Calu3 (cell line): ENCODE results near the gene UCP2. TPM values are rescaled to one million over a fixed set of nuclear protein-coding genes. Genes with fewer than 3 reads are reported as not detected.

Experiments used
- BruUV-seq: library from RNA; stranded (reverse); fragments of 400-500 nt; replicated peaks from 2 replicates; lab custom pipeline; 2021; lab: Mats Ljungman, UMichigan
- CTCF ChIA-PET: fragments of 300-600 bp; sonication (Branson Sonifier 250); formaldehyde crosslinking; loops from one replicate; lab custom pipeline; 2022; ENCODE audit warnings: antibody characterized with exemption; lab: Charles Lee
- DNase-seq: peaks from one replicate; pipeline ENCODE4 v3.0.0; 2022
- H3K27ac Mint-ChIP-seq: one replicate; pipeline ENCODE4 v1.8.0; 2022; ENCODE audit warnings: mixed read lengths; ENCODE audit not compliant: unreplicated experiment
- H3K27me3 Mint-ChIP-seq: one replicate; pipeline ENCODE4 v1.8.0; 2022; ENCODE audit warnings: mixed read lengths; ENCODE audit not compliant: unreplicated experiment
- H3K36me3 Mint-ChIP-seq: one replicate; pipeline ENCODE4 v1.8.0; 2022; ENCODE audit warnings: mild to moderate bottlenecking, moderate library complexity, mixed read lengths; ENCODE audit not compliant: insufficient read depth, unreplicated experiment
- H3K4me1 Mint-ChIP-seq: one replicate; pipeline ENCODE4 v1.8.0; 2022; ENCODE audit warnings: mild to moderate bottlenecking, low read depth, mixed read lengths; ENCODE audit not compliant: unreplicated experiment
- H3K4me3 Mint-ChIP-seq: one replicate; pipeline ENCODE4 v1.8.0; 2022; ENCODE audit warnings: mild to moderate bottlenecking, low read depth, moderate library complexity, mixed read lengths; ENCODE audit not compliant: unreplicated experiment
- H3K9me3 Mint-ChIP-seq: one replicate; pipeline ENCODE4 v1.8.0; 2022; ENCODE audit warnings: low read depth, mixed read lengths; ENCODE audit not compliant: unreplicated experiment
- CTCF ChIP-seq: fragments of 200-600 bp; IDR thresholded peaks from one replicate; pipeline ENCODE4 v1.8.0; 2022; ENCODE audit warnings: antibody characterized with exemption; ENCODE audit not compliant: unreplicated experiment
- intact Hi-C: fragments of 100-400 bp; cut with micrococcal nuclease; formaldehyde crosslinking; loops from one replicate; pipeline ENCODE4 v1.10.0; 2022; ENCODE audit not compliant: unreplicated experiment
- total RNA-seq: library from RNA; stranded (reverse); gene quantifications from 2 replicates; pipeline ENCODE4 v1.2.3, GENCODE V29; 2022

Gene UCP2
- total RNA-seq, 1 experiment from 2014 or later, result 14.7 TPM

DNA sequence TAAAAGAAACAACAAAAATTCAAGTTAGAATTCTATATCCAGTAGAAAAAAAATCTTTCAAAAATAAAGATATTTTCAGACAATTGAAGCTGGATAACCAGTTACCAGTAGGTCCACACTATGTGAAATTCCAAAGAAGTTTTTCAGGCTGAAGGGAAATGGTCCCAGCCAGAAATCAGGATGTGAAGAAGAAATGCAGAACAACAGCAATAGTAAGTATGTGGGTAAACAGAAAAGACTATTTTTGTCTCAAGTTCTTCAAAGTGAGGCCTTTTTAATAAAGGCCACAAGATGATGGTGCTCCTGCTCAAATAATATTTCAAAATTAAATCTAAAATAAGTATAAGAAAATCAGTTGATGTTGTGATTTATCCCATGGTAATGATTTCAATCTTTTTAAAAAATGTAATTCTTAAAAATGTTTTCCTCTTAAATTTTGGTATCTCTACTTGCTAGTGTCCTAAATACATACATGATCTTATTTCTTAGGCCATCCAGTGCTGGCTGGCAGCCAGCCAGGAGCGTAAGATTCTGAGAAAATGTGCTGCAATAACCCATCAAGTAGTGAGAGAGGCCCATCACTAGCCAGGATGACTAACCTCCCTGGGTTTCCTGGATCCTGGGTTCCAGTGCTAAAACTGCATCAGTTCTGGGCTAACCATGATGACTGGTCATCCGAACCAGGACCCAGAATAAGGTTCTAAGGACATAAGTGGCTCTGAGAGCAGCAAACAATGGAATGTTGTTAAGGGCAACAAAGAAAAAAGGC, 41.8 kb upstream of the UCP2 start:
- H3K4me1 Mint-ChIP-seq, result no peaks in the 10 kb centered on the region
- no peak for TF ChIP-seq CTCF
- CTCF ChIA-PET, result no interaction called here
- no peak for DNase-seq
- H3K27ac Mint-ChIP-seq, result no peak overlapping the region
- no TSS peak for BruUV-seq
- no peaks in the 10 kb centered on the region for H3K27me3 Mint-ChIP-seq
- H3K36me3 Mint-ChIP-seq, result peaks cover 5% of the 10 kb centered on the region
- no peaks in the 10 kb centered on the region for H3K9me3 Mint-ChIP-seq
- intact Hi-C loops, result no loop called here
- no peak overlapping the region for H3K4me3 Mint-ChIP-seq

DNA sequence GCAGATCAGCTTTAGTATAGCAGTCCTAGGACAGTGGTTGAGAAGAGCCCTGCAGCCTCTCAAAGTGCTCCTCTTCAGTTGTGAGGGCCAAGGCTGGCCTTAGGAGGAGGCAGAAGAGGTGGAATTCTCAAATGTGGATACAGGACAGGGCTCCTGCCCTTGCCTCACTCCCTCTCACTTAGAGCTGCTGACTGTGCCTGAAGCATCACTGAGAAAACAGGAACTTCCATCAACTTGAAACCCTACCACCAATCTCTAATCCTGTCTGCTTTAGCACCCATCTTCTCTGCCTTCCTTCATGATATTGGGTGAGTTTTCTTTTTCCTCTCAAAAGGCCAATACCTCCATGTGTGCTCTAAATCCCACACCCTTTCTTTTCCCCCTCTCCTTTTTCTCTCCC, 40.6 kb upstream of the UCP2 start:
- no peak for TF ChIP-seq CTCF
- no TSS peak for BruUV-seq
- Mint-ChIP-seq H3K27me3 (no peaks in the 10 kb centered on the region), H3K4me1 (no peaks in the 10 kb centered on the region), H3K36me3 (peaks cover 5% of the 10 kb centered on the region), H3K4me3 (no peak overlapping the region), H3K27ac (no peak overlapping the region), H3K9me3 (no peaks in the 10 kb centered on the region)
- CTCF ChIA-PET, result no interaction called here
- intact Hi-C loops, result no loop called here
- DNase-seq, result no peak

DNA sequence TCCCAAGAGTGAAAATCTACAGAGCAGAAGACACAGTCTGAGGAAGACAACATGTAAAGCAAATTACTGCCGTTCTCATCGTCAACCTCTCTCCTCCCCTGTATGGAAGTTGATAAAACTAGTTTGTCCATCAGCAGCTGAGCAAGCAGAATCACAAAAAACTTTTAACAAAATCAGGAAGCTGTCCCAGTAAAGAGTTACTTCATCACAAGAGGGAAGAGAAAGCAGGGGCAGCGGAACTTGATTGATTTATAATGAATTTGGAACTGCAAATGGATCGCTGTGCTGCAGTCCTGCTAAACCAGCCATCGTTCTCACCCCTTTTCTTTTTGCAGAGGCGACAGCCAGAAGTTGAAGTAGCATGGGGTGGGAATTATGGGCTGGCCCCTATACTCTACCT, 39.9 kb upstream of the UCP2 start:
- H3K9me3 Mint-ChIP-seq, result no peaks in the 10 kb centered on the region
- H3K4me3 Mint-ChIP-seq, result no peak overlapping the region
- no peak overlapping the region for H3K27ac Mint-ChIP-seq
- BruUV-seq, result no TSS peak
- H3K27me3 Mint-ChIP-seq, result no peaks in the 10 kb centered on the region
- H3K4me1 Mint-ChIP-seq, result no peaks in the 10 kb centered on the region
- intact Hi-C loops, result no loop called here
- no peaks in the 10 kb centered on the region for H3K36me3 Mint-ChIP-seq
- no peak for DNase-seq
- CTCF ChIA-PET, result no interaction called here
- TF ChIP-seq CTCF, result no peak

DNA sequence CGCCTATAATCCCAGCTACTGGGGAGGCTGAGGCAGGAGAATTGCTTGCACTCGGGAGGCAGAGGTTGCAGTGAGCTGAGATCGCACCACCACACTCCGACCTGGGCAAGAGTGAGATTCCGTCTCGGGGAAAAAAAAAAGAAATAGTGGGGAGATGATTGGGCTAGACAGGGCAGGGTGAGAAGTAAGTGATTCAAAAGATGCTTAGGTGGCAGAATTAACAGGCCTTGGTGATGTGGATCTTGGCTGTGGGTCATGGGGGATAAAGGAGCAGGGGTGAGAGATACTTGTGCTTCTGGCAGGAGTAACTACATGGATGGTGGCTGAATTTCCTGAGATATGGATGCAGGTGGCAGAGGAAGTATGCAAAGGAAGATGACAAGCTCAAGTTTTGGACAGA, 39.4 kb upstream of the UCP2 start:
- H3K27ac Mint-ChIP-seq, result no peak overlapping the region
- H3K36me3 Mint-ChIP-seq, result no peaks in the 10 kb centered on the region
- no peaks in the 10 kb centered on the region for H3K9me3 Mint-ChIP-seq
- DNase-seq, result no peak
- TF ChIP-seq CTCF, result no peak
- BruUV-seq, result no TSS peak
- no peak overlapping the region for H3K4me3 Mint-ChIP-seq
- intact Hi-C loops, result no loop called here
- CTCF ChIA-PET, result no interaction called here
- no peaks in the 10 kb centered on the region for H3K27me3 Mint-ChIP-seq
- no peaks in the 10 kb centered on the region for H3K4me1 Mint-ChIP-seq
